Middle frontal gyrus (tissue), 1 donor: Measurements from ENCODE around the gene CELF4.

Experiments used
- DNase-seq: peaks from one replicate; pipeline ENCODE4 v3.0.0-alpha.2; 2015; ENCODE audit warnings: low spot score; ENCODE audit errors: extremely low spot score

Gene CELF4

GRCh38 chr18:37565101-37565976 lies at the start of gene CELF4:
CELF4 (minus strand) TSS chr18:37565798.
- no peak for DNase-seq

GRCh38 chr18:37613253-37613565 lies 47.6 kb upstream of the CELF4 start:
- DNase-seq, result no peak

- DNase-seq, result no peak
Observed at GRCh38 chr18:37612524-37613252, 47.1 kb upstream of the CELF4 start.

GRCh38 chr18:37611614-37612279 lies 46.1 kb upstream of the CELF4 start:
- no peak for DNase-seq

GRCh38 chr18:37608876-37609275 lies 43.3 kb upstream of the CELF4 start:
- DNase-seq, result no peak

GRCh38 chr18:37607281-37607680 lies 41.7 kb upstream of the CELF4 start:
- DNase-seq, result no peak

GRCh38 chr18:37604032-37604431 lies 38.4 kb upstream of the CELF4 start:
- no peak for DNase-seq

GRCh38 chr18:37598966-37599896 lies 33.6 kb upstream of the CELF4 start:
- no peak for DNase-seq

- DNase-seq, result no peak
Observed at GRCh38 chr18:37598396-37598795, 32.8 kb upstream of the CELF4 start.

GRCh38 chr18:37590346-37590745 lies 24.7 kb upstream of the CELF4 start:
- no peak for DNase-seq

- DNase-seq, result no peak
Observed at GRCh38 chr18:37588289-37588688, 22.7 kb upstream of the CELF4 start.

- no peak for DNase-seq
Observed at GRCh38 chr18:37586656-37587225, 21.1 kb upstream of the CELF4 start.

GRCh38 chr18:37584952-37585695 lies 19.5 kb upstream of the CELF4 start:
- DNase-seq, result no peak

- DNase-seq, result no peak
Observed at GRCh38 chr18:37584217-37584616, 18.6 kb upstream of the CELF4 start.

- DNase-seq, result no peak
Observed at GRCh38 chr18:37582261-37582660, 16.7 kb upstream of the CELF4 start.

- DNase-seq, result no peak
Observed at GRCh38 chr18:37578886-37579513, 13.4 kb upstream of the CELF4 start.

- DNase-seq, result no peak
Observed at GRCh38 chr18:37578182-37578678, 12.6 kb upstream of the CELF4 start.

GRCh38 chr18:37577051-37577611 lies 11.5 kb upstream of the CELF4 start:
- no peak for DNase-seq

GRCh38 chr18:37575646-37576045 lies 10.0 kb upstream of the CELF4 start:
- DNase-seq, result no peak
